GM19035 (cell line): ENCODE data around the gene ATP6V0A1.
A peak's percentile ranks its signal among the peaks of the same experiment; 100 is the strongest.

Experiments
- ATAC-seq: cut with Tn5 transposase; IDR thresholded peaks from one replicate; pipeline ENCODE4 v1.9.1; 2021; ENCODE audit not compliant: unreplicated experiment

Gene ATP6V0A1

GRCh38 chr17:42518755-42519545 is 60.3 kb downstream of the ATP6V0A1 start:
- ATAC-seq, result no peak

GRCh38 chr17:42519546-42520491 is 61.1 kb downstream of the ATP6V0A1 start:
- ATAC-seq, result no peak

GRCh38 chr17:42520540-42520951 is 61.9 kb downstream of the ATP6V0A1 start:
- no peak for ATAC-seq

DNA sequence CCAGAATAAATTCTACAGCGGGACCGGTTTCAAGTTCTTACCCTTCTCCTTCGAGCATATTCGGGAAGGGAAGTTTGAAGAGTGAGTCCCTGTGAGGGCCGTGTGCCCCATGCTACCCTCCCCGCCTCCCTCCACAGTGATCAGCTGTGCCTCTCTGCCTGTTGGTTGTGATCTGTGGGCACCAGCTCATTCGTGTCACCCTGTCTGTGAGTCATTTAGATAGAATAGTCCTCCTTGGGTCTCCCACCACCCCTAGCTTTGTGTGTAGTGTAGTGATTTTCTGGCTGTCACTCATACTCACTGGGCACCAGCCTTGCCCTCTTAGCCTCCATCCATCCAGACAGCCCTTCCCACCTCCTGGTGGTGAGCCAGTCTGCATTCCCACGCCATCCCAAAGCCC is 62.4 kb downstream of the ATP6V0A1 start:
- no peak for ATAC-seq

DNA sequence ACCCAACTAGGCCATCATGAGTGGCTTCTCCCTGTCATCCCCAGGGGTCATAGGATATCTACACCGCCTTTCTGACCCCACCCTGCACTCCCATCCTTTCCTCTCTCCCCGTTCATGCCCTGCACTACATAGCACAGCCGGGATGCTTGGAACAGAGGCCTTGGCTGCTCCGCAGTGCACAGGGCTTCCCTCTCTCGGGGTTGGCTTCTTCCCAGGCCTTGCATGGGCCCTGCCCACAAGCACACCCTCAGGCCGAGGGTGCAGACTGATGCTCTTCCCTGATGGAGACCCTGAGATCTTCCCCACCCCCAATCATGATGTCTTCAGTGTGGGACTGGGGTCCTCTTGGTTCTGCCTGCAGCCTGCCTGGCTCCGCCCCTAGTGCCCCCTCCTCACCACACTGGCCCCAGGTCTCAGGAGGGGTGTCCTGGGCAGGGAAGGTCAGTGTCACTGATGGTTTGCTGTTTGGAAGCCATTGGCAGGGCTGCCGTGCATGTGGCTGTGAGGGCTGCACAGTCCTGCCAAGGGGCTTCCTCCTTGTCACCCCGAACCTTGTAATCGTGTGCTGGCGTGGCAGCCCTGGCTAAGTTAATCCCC is 63.1 kb downstream of the ATP6V0A1 start:
- no peak for ATAC-seq

- ATAC-seq, result no peak
Measured at GRCh38 chr17:42522263-42522790, 63.6 kb downstream of the ATP6V0A1 start.

GRCh38 chr17:42522798-42523278 is 64.2 kb downstream of the ATP6V0A1 start:
- no peak for ATAC-seq

DNA sequence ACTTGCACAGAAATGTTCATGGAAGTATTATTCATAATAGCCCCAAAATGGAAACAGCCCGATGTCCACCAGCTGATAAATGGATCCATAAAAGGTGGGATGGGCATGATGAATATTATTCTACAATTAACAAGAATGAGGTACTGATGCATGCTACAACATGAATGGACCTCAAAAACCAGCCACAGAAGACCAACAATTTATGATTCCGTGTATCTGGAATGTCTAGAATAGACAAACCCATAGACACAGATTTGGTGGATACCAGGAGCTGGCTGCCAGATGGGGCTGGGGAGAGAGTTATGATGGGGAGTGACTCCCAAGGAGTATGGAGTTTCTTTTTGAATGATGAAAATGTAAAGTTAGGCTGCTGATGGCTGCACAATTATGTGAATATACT is 66.5 kb downstream of the ATP6V0A1 start:
- ATAC-seq, result no peak

GRCh38 chr17:42526031-42526444 is 67.4 kb downstream of the ATP6V0A1 start:
- no peak for ATAC-seq

- ATAC-seq, result no peak
Measured at GRCh38 chr17:42527932-42528331, 69.3 kb downstream of the ATP6V0A1 start.

DNA sequence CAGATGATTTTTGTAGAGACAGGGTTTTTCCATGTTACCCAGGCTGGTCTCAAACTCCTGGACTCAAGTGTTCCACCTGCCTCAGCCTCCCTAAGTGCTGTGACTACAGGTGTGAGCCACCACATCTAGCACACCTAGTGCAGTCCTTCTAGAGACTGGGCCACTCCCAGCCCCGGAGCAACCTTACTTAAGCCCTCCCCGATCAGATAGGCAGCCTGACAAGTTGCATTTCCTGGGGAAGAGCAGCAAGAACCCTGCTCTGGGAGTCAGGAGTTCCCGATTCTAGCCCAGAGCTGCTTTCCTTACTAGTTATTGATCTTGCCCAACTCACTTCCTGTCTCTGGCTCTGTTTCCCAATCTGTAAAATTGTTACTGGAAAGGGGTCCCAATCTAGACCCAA is 70.4 kb downstream of the ATP6V0A1 start:
- no peak for ATAC-seq

DNA sequence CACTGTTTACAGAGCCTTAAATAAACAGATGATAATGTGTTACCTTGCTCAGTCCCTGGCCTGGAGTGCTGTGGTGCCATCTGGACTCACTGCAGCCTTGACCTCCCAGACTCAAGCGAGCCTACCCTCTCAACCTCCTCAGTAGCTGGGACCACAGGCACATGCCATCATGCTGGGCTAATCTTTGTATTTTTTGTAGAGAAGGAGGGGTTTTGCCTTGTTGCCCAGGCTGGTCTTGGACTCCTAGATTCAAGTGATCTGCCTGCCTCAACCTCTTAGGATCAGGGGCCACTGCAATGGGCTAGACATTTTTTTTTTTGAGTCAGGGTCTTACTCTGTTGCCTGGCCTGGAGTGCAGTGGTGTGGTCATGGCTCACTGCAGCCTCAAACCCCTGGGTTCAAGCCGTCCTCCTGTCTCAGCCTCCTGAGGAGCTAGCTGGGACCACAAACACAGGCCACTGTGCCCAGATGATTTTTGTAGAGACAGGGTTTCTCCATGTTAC is 72.3 kb downstream of the ATP6V0A1 start:
- no peak for ATAC-seq

GRCh38 chr17:42531455-42532354 is 73.0 kb downstream of the ATP6V0A1 start:
- no peak for ATAC-seq

GRCh38 chr17:42535155-42536047 is 76.7 kb downstream of the ATP6V0A1 start:
- no peak for ATAC-seq

DNA sequence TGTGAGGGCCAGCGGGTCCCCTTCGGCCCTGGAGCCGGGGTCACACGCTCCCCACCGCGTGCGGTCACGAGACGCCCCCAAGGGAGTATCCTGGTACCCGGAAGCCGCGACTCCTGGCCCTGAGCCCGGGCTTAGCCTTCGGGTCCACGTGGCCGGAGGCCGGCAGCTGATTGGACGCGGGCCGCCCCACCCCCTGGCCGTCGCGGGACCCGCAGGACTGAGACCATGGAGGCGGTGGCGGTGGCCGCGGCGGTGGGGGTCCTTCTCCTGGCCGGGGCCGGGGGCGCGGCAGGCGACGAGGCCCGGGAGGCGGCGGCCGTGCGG is 77.3 kb downstream of the ATP6V0A1 start, which contains the start of gene NAGLU:
Gene NAGLU, plus strand, starts transcription at position 194 of the 324 bp plus-strand sequence. Its CDS starts 32 bp downstream, at position 226.
- peak; percentile 84 for ATAC-seq

DNA sequence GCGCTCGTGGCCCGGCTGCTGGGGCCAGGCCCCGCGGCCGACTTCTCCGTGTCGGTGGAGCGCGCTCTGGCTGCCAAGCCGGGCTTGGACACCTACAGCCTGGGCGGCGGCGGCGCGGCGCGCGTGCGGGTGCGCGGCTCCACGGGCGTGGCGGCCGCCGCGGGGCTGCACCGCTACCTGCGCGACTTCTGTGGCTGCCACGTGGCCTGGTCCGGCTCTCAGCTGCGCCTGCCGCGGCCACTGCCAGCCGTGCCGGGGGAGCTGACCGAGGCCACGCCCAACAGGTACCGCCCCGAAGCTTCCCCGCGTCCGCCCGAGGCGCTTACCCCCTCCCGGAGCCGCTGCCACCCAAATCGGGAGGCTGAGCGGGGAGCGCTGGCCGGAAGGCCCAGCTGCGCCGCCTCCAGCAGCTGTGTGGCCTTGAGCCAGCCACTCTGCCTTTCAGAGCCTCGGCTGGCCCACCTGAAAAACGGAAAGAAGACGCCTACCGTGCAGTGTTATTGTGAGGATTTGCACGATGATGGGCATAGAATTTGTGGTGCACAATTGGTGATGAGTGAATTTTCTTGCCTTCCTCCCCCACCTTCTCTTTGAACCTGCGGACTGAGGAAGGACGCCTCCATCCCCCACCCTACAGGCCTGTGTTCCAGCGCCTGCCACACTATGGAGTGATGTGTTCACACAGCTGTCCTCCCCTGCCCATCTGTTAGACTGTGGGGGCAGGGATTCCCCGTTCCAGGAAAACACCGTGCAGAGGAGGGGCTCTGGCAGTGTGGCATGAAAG is 77.9 kb downstream of the ATP6V0A1 start:
- peak; percentile 60 for ATAC-seq

DNA sequence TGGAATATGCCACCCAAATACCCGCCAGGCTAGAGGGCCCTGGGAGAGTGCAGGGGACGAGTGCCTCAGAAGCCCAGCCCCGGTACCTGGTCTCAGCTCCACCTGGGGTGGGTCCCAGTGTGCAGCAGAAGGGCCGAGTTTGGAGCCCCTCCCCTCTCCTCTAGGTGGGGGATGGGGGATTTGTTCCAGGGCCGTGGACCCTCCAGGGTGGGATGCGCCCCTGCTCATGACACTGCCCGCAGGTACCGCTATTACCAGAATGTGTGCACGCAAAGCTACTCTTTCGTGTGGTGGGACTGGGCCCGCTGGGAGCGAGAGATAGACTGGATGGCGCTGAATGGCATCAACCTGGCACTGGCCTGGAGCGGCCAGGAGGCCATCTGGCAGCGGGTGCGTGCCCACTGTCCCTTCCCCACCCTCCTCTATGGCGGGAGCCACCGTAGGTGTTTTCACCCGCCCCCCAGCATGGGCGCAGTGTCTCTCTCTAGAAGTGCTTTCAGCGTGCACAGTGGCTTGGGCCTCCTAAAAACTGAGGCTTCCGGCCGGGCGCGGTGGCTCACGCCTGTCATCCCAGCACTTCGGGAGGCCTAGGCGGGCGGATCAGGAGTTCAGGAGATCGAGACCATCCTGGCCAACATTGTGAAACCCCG is 78.6 kb downstream of the ATP6V0A1 start:
- ATAC-seq, result no peak
